Activated T-cell treated with anti-CD3 and anti-CD28 coated beads, Interleukin-2, amount 50 U/mL, for 24 hours (primary cell): ENCODE measurements around the gene FBXW7.

Source experiments
- DNase-seq: peaks from one replicate; pipeline ENCODE4 v3.0.0-alpha.2; 2020
- H3K27ac Mint-ChIP-seq: 2 replicates; pipeline ENCODE4 v1.8.0; 2020; ENCODE audit warnings: mild to moderate bottlenecking, mixed read lengths
- H3K27me3 Mint-ChIP-seq: 2 replicates; pipeline ENCODE4 v1.8.0; 2020; ENCODE audit warnings: mixed read lengths
- H3K36me3 Mint-ChIP-seq: 2 replicates; pipeline ENCODE4 v1.8.0; 2020; ENCODE audit warnings: low read depth, mixed read lengths
- H3K4me1 Mint-ChIP-seq: 2 replicates; pipeline ENCODE4 v1.8.0; 2020; ENCODE audit warnings: low read depth, mixed read lengths
- H3K4me3 Mint-ChIP-seq: 2 replicates; pipeline ENCODE4 v1.8.0; 2020; ENCODE audit warnings: mild to moderate bottlenecking, moderate library complexity, mixed read lengths
- H3K9me3 Mint-ChIP-seq: 2 replicates; pipeline ENCODE4 v1.8.0; 2020; ENCODE audit warnings: mixed read lengths

FBXW7 gene

GRCh38 chr4:152534541-152535359 is 1.1 kb downstream of the FBXW7 start:
- Mint-ChIP-seq H3K36me3 (peaks cover 75% of the 10 kb centered on the region), H3K27me3 (no peaks in the 10 kb centered on the region), H3K4me1 (peaks cover 59% of the 10 kb centered on the region), H3K9me3 (no peaks in the 10 kb centered on the region), H3K4me3 (peak overlapping the region; percentile 94), H3K27ac (peak overlapping the region; percentile 92)
- DNase-seq = peak; percentile 62

- Mint-ChIP-seq H3K27me3 (no peaks in the 10 kb centered on the region), H3K36me3 (peaks cover 60% of the 10 kb centered on the region), H3K4me3 (no peak overlapping the region), H3K4me1 (peaks cover 43% of the 10 kb centered on the region), H3K9me3 (no peaks in the 10 kb centered on the region), H3K27ac (no peak overlapping the region)
- no peak for DNase-seq
Observed at GRCh38 chr4:152531479-152531878, 4.4 kb downstream of the FBXW7 start.

GRCh38 chr4:152530600-152530999 is 5.3 kb downstream of the FBXW7 start:
- H3K27ac Mint-ChIP-seq = no peak overlapping the region
- no peak for DNase-seq
- H3K36me3 Mint-ChIP-seq = peaks cover 61% of the 10 kb centered on the region
- H3K9me3 Mint-ChIP-seq = no peaks in the 10 kb centered on the region
- no peaks in the 10 kb centered on the region for H3K27me3 Mint-ChIP-seq
- H3K4me3 Mint-ChIP-seq = no peak overlapping the region
- H3K4me1 Mint-ChIP-seq = peaks cover 52% of the 10 kb centered on the region

- Mint-ChIP-seq H3K4me3 (no peak overlapping the region), H3K36me3 (peaks cover 59% of the 10 kb centered on the region), H3K27ac (no peak overlapping the region), H3K4me1 (peaks cover 57% of the 10 kb centered on the region), H3K9me3 (no peaks in the 10 kb centered on the region), H3K27me3 (no peaks in the 10 kb centered on the region)
- DNase-seq = no peak
Observed at GRCh38 chr4:152529880-152530279, 6.0 kb downstream of the FBXW7 start.

GRCh38 chr4:152528060-152528459 is 7.8 kb downstream of the FBXW7 start:
- H3K27me3 Mint-ChIP-seq = no peaks in the 10 kb centered on the region
- H3K4me3 Mint-ChIP-seq = no peak overlapping the region
- DNase-seq = no peak
- no peaks in the 10 kb centered on the region for H3K9me3 Mint-ChIP-seq
- peaks cover 45% of the 10 kb centered on the region for H3K36me3 Mint-ChIP-seq
- peaks cover 68% of the 10 kb centered on the region for H3K4me1 Mint-ChIP-seq
- H3K27ac Mint-ChIP-seq = no peak overlapping the region

- Mint-ChIP-seq H3K27me3 (no peaks in the 10 kb centered on the region), H3K9me3 (no peaks in the 10 kb centered on the region), H3K27ac (no peak overlapping the region), H3K4me3 (no peak overlapping the region), H3K4me1 (peaks cover 69% of the 10 kb centered on the region), H3K36me3 (peaks cover 37% of the 10 kb centered on the region)
- no peak for DNase-seq
Observed at GRCh38 chr4:152525878-152526277, 10.0 kb downstream of the FBXW7 start.

GRCh38 chr4:152524427-152524826 is 11.5 kb downstream of the FBXW7 start:
- Mint-ChIP-seq H3K4me1 (peaks cover 68% of the 10 kb centered on the region), H3K36me3 (peaks cover 41% of the 10 kb centered on the region), H3K27ac (peak overlapping the region; percentile 19), H3K27me3 (no peaks in the 10 kb centered on the region), H3K9me3 (no peaks in the 10 kb centered on the region), H3K4me3 (no peak overlapping the region)
- DNase-seq = no peak

GRCh38 chr4:152523731-152524130 is 12.2 kb downstream of the FBXW7 start:
- DNase-seq = no peak
- H3K4me1 Mint-ChIP-seq = peaks cover 69% of the 10 kb centered on the region
- no peaks in the 10 kb centered on the region for H3K27me3 Mint-ChIP-seq
- H3K4me3 Mint-ChIP-seq = no peak overlapping the region
- H3K27ac Mint-ChIP-seq = no peak overlapping the region
- H3K36me3 Mint-ChIP-seq = peaks cover 42% of the 10 kb centered on the region
- H3K9me3 Mint-ChIP-seq = no peaks in the 10 kb centered on the region

GRCh38 chr4:152522754-152523153 is 13.1 kb downstream of the FBXW7 start:
- Mint-ChIP-seq H3K27me3 (no peaks in the 10 kb centered on the region), H3K4me1 (peaks cover 62% of the 10 kb centered on the region), H3K36me3 (peaks cover 35% of the 10 kb centered on the region), H3K9me3 (no peaks in the 10 kb centered on the region), H3K4me3 (no peak overlapping the region), H3K27ac (peak overlapping the region; percentile 63)
- no peak for DNase-seq

GRCh38 chr4:152522245-152522644 is 13.6 kb downstream of the FBXW7 start:
- Mint-ChIP-seq H3K4me1 (peaks cover 62% of the 10 kb centered on the region), H3K27me3 (no peaks in the 10 kb centered on the region), H3K27ac (peak overlapping the region; percentile 63), H3K9me3 (no peaks in the 10 kb centered on the region), H3K36me3 (peaks cover 32% of the 10 kb centered on the region), H3K4me3 (no peak overlapping the region)
- DNase-seq = no peak

- H3K4me1 Mint-ChIP-seq = peaks cover 54% of the 10 kb centered on the region
Observed at GRCh38 chr4:152516156-152516555, 19.7 kb downstream of the FBXW7 start.

GRCh38 chr4:152515678-152516077 is 20.2 kb downstream of the FBXW7 start:
- Mint-ChIP-seq H3K4me3 (no peak overlapping the region), H3K27ac (no peak overlapping the region), H3K4me1 (peaks cover 52% of the 10 kb centered on the region), H3K27me3 (no peaks in the 10 kb centered on the region), H3K9me3 (no peaks in the 10 kb centered on the region), H3K36me3 (peaks cover 37% of the 10 kb centered on the region)
- no peak for DNase-seq

More at GRCh38 chr4:152516156-152516555, 19.7 kb downstream of the FBXW7 start:
- H3K4me3 Mint-ChIP-seq = no peak overlapping the region
- no peaks in the 10 kb centered on the region for H3K9me3 Mint-ChIP-seq
- DNase-seq = no peak
- peaks cover 42% of the 10 kb centered on the region for H3K36me3 Mint-ChIP-seq
- H3K27me3 Mint-ChIP-seq = no peaks in the 10 kb centered on the region
- H3K27ac Mint-ChIP-seq = no peak overlapping the region

- peaks cover 27% of the 10 kb centered on the region for H3K36me3 Mint-ChIP-seq
- peaks cover 58% of the 10 kb centered on the region for H3K4me1 Mint-ChIP-seq
- H3K27me3 Mint-ChIP-seq = no peaks in the 10 kb centered on the region
- no peak for DNase-seq
- H3K4me3 Mint-ChIP-seq = no peak overlapping the region
- H3K27ac Mint-ChIP-seq = peak overlapping the region; percentile 33
- no peaks in the 10 kb centered on the region for H3K9me3 Mint-ChIP-seq
Observed at GRCh38 chr4:152514356-152514755, 21.5 kb downstream of the FBXW7 start.

GRCh38 chr4:152513078-152513477 is 22.8 kb downstream of the FBXW7 start:
- H3K27ac Mint-ChIP-seq = no peak overlapping the region
- H3K4me1 Mint-ChIP-seq = peaks cover 68% of the 10 kb centered on the region
- no peaks in the 10 kb centered on the region for H3K9me3 Mint-ChIP-seq
- H3K36me3 Mint-ChIP-seq = peaks cover 32% of the 10 kb centered on the region
- no peak for DNase-seq
- H3K4me3 Mint-ChIP-seq = no peak overlapping the region
- no peaks in the 10 kb centered on the region for H3K27me3 Mint-ChIP-seq

- Mint-ChIP-seq H3K9me3 (no peaks in the 10 kb centered on the region), H3K4me1 (peaks cover 73% of the 10 kb centered on the region), H3K27me3 (no peaks in the 10 kb centered on the region), H3K36me3 (peaks cover 38% of the 10 kb centered on the region), H3K4me3 (no peak overlapping the region), H3K27ac (peak overlapping the region; percentile 64)
- DNase-seq = no peak
Observed at GRCh38 chr4:152512483-152512882, 23.4 kb downstream of the FBXW7 start.
